Activated naive CD8-positive, alpha-beta T cell treated with anti-CD3 and anti-CD28 coated beads, Interleukin-2, amount 50 U/mL, for 24 hours (primary cell): Measurements from ENCODE around the gene SLC5A3.

Experiments used
- ATAC-seq: fragments of 150-1000 bp; cut with Tn5 transposase; one replicate; pipeline ENCODE4 v1.10.0; 2021
- DNase-seq: peaks from one replicate; pipeline ENCODE4 v3.0.0; 2021
- H3K27ac Mint-ChIP-seq: one replicate; pipeline ENCODE4 v1.8.0; 2021; ENCODE audit warnings: mild to moderate bottlenecking, mixed read lengths
- H3K27me3 Mint-ChIP-seq: one replicate; pipeline ENCODE4 v1.8.0; 2021; ENCODE audit warnings: mixed read lengths
- H3K36me3 Mint-ChIP-seq: one replicate; pipeline ENCODE4 v1.8.0; 2021; ENCODE audit warnings: low read depth, mixed read lengths
- H3K4me1 Mint-ChIP-seq: one replicate; pipeline ENCODE4 v1.8.0; 2021; ENCODE audit warnings: mixed read lengths
- H3K4me3 Mint-ChIP-seq: one replicate; pipeline ENCODE4 v1.8.0; 2021; ENCODE audit warnings: mild to moderate bottlenecking, moderate library complexity, mixed read lengths
- H3K9me3 Mint-ChIP-seq: one replicate; pipeline ENCODE4 v1.8.0; 2021; ENCODE audit warnings: mixed read lengths

The SLC5A3 gene

DNA sequence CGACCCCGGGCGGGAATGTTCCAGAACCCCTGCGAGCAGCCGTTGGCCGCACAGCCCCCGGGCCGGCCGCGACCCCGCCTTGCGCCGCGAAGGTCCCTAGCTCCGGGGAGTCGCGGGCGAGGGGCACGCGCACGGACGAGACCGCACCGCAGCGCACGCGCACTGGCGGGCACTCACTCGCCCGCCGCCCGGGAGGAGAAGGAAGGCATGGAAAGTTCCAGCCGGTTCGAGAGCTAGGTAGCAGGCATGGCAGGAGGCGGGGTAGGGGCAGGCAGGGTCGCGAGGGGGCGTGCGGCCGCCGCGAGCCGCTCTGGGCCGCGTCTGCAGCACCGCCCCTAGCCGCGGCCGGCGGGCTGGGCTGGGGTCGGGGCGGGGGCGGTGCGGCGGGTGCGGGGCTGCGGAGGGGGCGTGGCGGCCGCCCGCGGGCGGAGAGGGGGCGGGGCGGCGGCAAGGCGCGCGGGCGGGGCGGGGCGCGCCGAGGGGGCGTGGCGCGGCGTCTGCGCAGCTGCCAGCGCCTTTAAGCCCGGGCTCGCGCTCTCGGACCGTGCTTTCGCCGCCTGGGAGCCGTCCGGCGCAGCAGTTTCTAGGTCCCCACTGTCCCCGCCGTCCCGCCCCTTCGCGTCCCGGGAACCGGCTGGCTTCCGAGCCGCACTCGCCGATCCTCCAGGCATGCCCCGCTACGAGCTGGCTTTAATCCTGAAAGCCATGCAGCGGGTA, at the start of gene SLC5A3, which contains the start of gene MRPS6:
SLC5A3 (plus strand) TSS at position 547 of the 717 bp plus-strand sequence. CDS start 21,621 bp downstream, outside the sequence.
MRPS6 (plus strand) TSS at position 547 of the 717 bp plus-strand sequence; CDS start at position 670, 123 bp downstream.
- peaks cover 41% of the 10 kb centered on the region for H3K4me1 Mint-ChIP-seq
- H3K4me3 Mint-ChIP-seq: peak within 1 kb of the TSS; percentile 92
- ATAC-seq (peak; percentile 68), DNase-seq (peak; percentile 80)
- peak within 1 kb of the TSS; percentile 93 for H3K27ac Mint-ChIP-seq
- no peaks in the 10 kb centered on the region for H3K27me3 Mint-ChIP-seq
- no peaks in the 10 kb centered on the region for H3K9me3 Mint-ChIP-seq
- peaks cover 32% of the 10 kb centered on the region for H3K36me3 Mint-ChIP-seq

DNA sequence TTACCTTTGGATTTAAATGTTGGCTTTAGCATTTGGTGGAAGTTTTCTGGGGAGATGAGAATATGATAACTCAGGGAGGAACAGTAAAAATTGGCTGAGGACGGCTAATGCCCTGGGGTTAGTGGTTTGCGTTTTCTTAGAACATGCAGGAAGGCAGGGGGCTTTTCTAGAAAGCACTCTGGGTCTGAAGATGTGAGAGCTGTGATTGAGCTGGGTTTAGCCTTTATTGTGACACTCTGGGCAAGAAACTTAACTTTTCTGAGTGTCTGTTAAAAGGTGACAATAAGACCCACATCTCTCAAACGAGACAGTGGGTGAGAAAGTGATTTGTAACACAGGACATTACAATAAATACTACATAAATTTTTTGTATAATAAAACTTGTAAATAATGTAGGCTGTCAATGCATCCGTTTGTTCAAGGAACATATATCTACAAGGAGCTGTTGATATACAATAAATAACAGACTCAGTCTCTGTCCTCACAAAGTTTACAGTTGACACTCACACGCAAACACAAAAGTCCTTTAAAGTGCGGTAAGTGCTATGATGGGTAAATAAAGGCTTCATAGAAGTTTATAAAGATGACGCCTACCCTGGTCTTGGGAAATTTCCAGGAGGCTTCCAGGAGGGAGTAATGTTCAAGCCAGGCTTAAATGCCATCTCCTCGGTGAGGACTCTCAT, 49.5 kb upstream of the SLC5A3 start:
- Mint-ChIP-seq H3K4me1 (peaks cover 5% of the 10 kb centered on the region), H3K9me3 (peaks cover 7% of the 10 kb centered on the region), H3K27me3 (no peaks in the 10 kb centered on the region), H3K36me3 (no peaks in the 10 kb centered on the region), H3K27ac (no peak overlapping the region), H3K4me3 (no peak overlapping the region)
- ATAC-seq (no peak), DNase-seq (no peak)

DNA sequence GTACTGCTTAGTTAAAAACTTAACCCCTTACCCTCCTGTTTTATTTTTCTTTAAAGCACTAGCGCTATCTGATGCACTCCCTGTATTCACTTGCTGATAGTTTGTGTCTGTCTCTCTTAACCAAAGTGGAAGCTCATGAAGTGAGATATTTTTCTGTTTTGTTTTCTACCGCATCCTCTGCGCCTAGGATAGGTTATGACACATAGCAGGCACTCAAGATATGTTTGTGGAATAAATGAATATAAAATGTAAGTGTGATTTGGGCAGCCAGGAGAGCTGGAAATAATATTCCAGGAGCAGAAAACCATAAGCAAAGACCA, 49.0 kb upstream of the SLC5A3 start:
- H3K9me3 Mint-ChIP-seq: peaks cover 7% of the 10 kb centered on the region
- ATAC-seq: no peak
- no peak overlapping the region for H3K27ac Mint-ChIP-seq
- no peak for DNase-seq
- no peaks in the 10 kb centered on the region for H3K27me3 Mint-ChIP-seq
- H3K36me3 Mint-ChIP-seq: no peaks in the 10 kb centered on the region
- peaks cover 3% of the 10 kb centered on the region for H3K4me1 Mint-ChIP-seq
- no peak overlapping the region for H3K4me3 Mint-ChIP-seq

DNA sequence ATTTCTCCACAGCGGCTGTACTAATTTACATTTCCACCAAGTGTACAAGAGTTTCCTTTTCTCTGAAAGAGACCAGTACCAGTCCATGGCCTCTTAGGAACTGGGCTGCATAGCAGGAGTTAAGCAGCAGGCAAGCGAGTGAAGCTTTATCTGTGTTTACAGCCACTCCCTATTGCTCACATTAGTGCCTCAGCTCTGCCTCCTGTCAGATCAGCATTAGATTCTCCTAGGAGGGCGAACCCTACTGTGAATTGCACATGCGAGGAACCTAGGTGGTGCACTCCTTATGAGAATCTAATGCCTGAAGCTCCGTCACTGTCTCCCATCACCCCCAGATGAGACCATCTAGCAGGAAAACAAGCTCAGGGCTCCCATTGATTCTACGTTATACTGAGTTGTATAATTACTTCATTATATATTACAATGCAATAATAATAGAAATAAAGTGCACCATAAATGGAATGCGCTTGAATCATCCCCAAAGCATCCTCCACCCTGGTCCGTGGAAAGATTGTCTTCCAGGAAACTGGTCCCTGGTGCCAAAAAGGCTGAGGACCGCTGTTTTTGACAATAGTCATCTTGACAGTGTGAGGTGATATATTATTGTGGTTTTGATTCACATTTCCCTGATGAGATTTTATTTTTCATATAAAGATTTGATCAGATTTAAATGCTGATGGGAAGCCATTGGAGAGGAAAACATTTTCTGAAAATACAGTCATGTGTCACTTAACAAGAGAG, 45.5 kb upstream of the SLC5A3 start:
- Mint-ChIP-seq H3K27ac (no peak overlapping the region), H3K27me3 (no peaks in the 10 kb centered on the region), H3K4me3 (no peak overlapping the region), H3K4me1 (peaks cover 27% of the 10 kb centered on the region), H3K36me3 (no peaks in the 10 kb centered on the region), H3K9me3 (peaks cover 3% of the 10 kb centered on the region)
- DNase-seq: no peak
- ATAC-seq: no peak

DNA sequence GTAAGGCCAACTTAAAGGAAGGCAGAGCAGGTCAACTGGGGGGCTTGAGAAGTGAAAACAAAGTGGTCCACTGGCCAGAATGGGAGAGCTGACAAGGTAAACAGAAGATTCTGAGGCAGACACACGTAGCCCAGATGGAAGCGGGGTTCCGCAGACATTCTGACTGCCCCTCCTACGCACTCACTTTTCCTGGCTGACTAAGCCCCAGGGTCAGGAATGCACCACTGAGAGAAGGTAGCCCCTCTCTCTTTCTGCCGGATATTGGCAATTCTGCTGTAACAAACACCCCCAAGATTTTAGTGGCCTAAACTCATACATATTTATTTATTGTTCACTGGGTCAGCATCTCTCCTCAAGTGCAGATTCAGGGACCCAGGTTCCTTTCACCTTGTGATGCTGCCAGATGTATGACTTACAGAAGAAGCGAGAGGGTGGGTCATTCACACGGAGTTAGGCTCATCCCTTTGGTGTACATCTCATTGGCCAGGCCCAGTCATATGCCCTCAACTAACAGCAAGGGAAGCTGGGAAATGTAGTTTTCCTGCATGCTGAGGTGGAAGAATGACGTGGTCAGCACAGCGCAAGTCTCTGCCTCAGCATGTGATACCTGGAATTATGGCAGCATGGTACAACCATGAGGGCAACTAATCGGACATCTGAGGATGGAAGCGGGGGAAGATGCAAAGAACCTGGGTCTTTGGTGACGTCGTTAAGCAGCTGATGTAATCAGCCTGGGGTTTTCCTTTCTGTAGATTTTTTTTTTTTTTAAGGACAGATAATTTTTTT, 43.4 kb upstream of the SLC5A3 start:
- H3K27me3 Mint-ChIP-seq: no peaks in the 10 kb centered on the region
- peak overlapping the region; percentile 74 for H3K27ac Mint-ChIP-seq
- peak; percentile 96 for ATAC-seq
- H3K9me3 Mint-ChIP-seq: peaks cover 3% of the 10 kb centered on the region
- H3K36me3 Mint-ChIP-seq: no peaks in the 10 kb centered on the region
- DNase-seq: peak; percentile 29
- H3K4me1 Mint-ChIP-seq: peaks cover 29% of the 10 kb centered on the region
- peak overlapping the region; percentile 9 for H3K4me3 Mint-ChIP-seq

DNA sequence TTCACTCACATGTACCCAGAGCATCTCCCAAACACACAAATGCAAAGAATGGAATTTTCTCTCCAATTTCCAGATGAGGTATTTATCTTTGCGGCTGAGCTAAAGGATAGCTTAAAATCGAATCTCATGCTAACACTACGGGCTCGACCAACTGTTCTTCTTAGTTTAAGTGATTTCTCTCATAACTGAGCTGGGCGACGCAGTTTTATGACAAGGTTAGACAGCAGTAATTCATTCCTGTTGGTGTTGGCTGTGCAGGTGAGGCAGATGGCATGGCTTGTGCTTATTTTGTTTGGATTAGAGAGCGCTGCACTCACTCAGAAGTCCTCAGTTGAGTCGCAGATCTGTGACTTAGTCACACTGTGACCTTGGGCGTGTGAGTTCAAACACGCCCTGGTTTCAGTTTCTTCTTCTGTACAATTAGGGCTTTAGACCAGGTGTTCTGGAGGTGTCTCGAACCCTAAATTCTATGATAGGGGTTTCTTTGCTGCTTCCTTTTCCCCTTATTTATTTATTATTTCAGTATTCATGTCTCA, 41.5 kb upstream of the SLC5A3 start:
- H3K4me1 Mint-ChIP-seq: peaks cover 29% of the 10 kb centered on the region
- no peaks in the 10 kb centered on the region for H3K27me3 Mint-ChIP-seq
- no peak overlapping the region for H3K4me3 Mint-ChIP-seq
- DNase-seq: no peak
- H3K36me3 Mint-ChIP-seq: no peaks in the 10 kb centered on the region
- peaks cover 3% of the 10 kb centered on the region for H3K9me3 Mint-ChIP-seq
- H3K27ac Mint-ChIP-seq: peak overlapping the region; percentile 47
- peak; percentile 48 for ATAC-seq

DNA sequence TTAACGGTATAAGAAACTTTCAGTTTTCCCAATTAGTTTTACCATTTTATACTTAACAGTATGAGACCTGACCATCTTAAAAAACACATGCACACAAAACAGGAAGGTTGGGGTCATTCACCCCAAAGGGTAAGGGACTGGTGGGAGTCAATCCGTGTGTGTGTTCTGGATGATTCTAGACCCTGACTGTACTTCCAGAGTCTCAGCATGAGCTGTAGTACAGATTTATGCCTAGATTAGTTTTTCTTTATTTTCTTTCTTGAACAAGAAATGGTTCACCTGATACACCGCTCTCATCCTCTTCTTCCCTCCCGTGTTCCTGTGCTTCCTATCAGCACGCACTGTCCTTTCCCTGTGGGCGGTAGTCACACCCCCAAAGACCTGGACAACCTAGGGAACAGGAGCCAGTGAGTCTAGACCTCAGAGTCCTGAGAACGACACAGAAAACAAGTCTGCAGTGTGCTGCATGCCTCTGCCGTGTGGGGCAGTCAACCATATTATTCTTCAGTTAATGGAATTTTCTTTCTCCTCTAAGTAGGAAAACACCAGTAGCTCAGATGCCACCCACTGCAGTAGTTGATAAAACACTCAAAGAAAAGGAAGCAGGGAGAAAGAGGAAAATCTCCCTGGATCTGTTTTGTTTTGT, 38.9 kb upstream of the SLC5A3 start:
- no peaks in the 10 kb centered on the region for H3K27me3 Mint-ChIP-seq
- no peak overlapping the region for H3K27ac Mint-ChIP-seq
- no peaks in the 10 kb centered on the region for H3K36me3 Mint-ChIP-seq
- DNase-seq (no peak), ATAC-seq (no peak)
- no peaks in the 10 kb centered on the region for H3K9me3 Mint-ChIP-seq
- peaks cover 27% of the 10 kb centered on the region for H3K4me1 Mint-ChIP-seq
- H3K4me3 Mint-ChIP-seq: no peak overlapping the region

DNA sequence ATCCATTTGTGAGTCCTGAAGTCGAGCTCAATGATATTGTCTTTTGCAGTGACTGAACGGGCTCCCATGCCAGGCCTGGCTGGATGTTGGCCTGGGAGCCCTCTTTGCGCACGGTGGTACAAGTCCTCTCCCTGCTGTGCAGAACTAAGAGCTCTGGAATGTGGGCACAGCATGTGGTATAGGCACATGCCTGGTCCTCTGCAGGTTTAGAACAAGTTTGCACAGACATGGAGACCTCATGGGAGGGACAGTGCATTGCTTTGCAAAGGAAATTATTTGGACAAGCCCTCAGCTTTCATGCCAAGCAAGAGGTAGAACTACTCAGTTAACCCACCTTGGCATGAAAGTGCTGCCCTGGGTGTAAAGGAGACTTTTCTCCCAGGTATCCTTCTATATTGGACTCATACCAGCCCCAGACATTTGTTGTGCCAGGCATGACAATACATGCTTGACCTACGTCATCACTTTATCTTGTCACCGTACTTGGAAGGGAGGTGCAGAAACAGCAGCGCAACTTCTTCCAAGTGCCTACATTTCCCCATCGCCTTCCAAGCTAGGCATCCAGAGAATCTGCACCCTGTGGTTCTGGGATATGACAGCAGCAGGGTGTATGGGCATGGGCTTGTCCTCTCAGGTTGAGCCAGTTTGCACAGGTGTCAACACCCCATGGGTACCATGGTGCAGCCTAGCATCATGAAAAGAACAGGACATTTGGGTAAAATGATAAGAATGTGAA, 37.6 kb upstream of the SLC5A3 start:
- Mint-ChIP-seq H3K4me3 (no peak overlapping the region), H3K36me3 (no peaks in the 10 kb centered on the region), H3K9me3 (no peaks in the 10 kb centered on the region), H3K4me1 (peaks cover 18% of the 10 kb centered on the region), H3K27me3 (no peaks in the 10 kb centered on the region), H3K27ac (no peak overlapping the region)
- no peak for ATAC-seq
- no peak for DNase-seq

DNA sequence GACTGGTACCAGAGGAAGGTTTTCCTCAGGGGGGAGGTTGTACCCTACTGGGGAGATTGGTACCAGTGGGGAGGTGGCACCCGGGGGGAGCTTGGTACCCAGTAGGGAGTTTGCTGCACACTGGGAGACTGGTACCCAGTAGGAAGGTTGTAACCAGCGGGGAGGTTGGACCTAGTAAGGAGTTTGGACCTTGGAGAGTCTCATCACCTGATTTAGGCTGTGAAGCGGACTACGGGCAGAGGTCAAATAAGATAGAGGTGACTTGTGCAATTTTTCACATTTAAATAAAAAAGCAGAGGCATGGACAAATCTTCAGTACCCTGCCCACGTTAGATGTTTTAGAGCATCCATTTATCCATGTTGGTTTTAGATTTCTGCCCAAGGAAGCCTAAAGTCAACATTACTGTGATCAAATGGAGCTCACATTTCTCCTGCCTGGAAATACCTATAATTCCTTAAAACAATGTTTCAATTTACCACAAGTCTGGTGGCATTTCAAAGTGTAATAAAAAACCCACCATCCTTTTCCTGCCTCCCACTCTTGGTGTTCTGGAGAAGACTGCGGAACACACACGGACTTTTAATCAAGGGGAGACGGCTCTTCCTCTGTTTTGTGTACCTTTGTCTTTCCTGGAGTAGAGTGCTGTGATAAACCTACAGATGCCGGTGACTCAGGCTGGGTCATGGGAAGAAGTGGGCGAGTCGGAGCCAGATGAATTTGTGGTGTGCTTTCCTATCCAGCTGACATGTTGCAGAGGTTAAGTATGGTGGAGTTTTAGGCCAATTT, 36.2 kb upstream of the SLC5A3 start:
- no peak overlapping the region for H3K27ac Mint-ChIP-seq
- no peak for ATAC-seq
- no peak overlapping the region for H3K4me3 Mint-ChIP-seq
- peaks cover 7% of the 10 kb centered on the region for H3K4me1 Mint-ChIP-seq
- DNase-seq: no peak
- H3K9me3 Mint-ChIP-seq: no peaks in the 10 kb centered on the region
- H3K36me3 Mint-ChIP-seq: no peaks in the 10 kb centered on the region
- no peaks in the 10 kb centered on the region for H3K27me3 Mint-ChIP-seq

DNA sequence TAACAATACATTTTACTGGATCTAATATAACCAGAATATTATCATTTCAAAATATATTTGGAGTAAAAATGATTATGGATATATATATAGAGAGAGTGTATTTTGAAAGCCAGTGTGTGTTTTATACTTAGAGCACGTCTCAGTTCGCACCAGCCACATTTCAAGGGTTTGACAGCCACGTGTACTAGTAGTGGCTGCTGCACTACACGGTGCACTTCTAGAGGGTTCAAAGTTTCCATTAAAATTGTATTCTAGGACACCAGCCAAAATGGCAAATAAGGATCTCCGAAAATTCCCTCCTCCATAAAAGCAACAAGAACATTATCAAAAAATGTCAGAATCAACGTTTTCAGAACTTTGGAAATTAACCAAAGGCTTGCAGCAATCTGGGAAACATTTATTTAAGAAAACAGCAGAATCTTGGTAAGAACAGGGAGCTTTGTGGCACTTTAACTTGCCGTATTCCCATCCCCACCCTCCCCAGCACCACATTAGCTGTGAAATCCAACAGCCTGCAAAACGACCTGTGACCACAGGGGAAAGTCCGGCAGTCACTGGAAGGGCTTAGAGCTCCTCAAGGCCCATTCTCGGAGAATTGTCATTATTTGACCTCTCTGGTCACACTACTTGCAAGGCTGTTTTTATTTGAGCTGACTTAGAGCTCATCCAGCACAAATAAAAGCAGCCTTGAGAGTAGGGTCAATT, 33.5 kb upstream of the SLC5A3 start:
- ATAC-seq: no peak
- Mint-ChIP-seq H3K27ac (peak overlapping the region; percentile 9), H3K9me3 (no peaks in the 10 kb centered on the region), H3K36me3 (no peaks in the 10 kb centered on the region), H3K4me3 (no peak overlapping the region), H3K4me1 (peaks cover 10% of the 10 kb centered on the region), H3K27me3 (no peaks in the 10 kb centered on the region)
- DNase-seq: no peak

DNA sequence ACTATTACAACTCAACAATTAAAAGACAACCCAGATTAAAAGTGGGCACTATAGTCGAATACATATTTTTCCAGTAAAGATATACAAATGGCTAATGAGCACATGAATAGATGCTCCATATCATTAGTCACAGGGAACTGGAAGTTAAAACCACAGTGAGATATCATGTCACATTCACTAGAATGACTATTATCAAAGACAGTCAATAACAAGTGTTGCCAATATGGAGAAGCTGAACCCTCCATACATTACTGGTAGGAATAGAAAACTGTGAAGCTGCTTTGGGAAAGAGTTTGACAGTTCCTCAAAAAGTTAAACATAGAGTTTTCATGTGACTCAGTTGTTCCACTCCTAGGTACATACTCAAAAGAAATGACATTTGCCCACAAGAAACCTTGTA, 30.6 kb upstream of the SLC5A3 start:
- H3K27me3 Mint-ChIP-seq: no peaks in the 10 kb centered on the region
- ATAC-seq (peak; percentile 40), DNase-seq (no peak)
- H3K4me3 Mint-ChIP-seq: no peak overlapping the region
- H3K4me1 Mint-ChIP-seq: peaks cover 14% of the 10 kb centered on the region
- H3K27ac Mint-ChIP-seq: no peak overlapping the region
- H3K9me3 Mint-ChIP-seq: no peaks in the 10 kb centered on the region
- H3K36me3 Mint-ChIP-seq: no peaks in the 10 kb centered on the region

DNA sequence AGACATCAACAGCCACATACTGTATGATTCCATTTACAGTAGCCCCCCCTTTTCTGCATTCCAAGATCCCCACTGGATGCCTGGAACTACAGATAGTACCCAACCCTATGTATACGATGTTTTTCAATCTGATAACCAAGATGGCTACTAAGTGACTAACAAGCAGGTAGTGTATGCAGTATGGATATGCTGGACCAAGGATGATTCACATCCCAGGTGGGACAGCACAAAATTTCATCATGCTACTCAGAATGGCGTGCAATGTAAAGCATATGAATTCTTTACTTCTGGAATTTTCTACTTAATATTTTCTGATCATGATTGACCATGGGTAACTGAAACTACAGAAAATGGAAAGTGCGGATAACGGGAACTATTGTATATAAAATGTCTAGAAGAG, 30.0 kb upstream of the SLC5A3 start:
- no peaks in the 10 kb centered on the region for H3K36me3 Mint-ChIP-seq
- ATAC-seq: no peak
- no peak overlapping the region for H3K4me3 Mint-ChIP-seq
- no peaks in the 10 kb centered on the region for H3K27me3 Mint-ChIP-seq
- no peak overlapping the region for H3K27ac Mint-ChIP-seq
- H3K9me3 Mint-ChIP-seq: no peaks in the 10 kb centered on the region
- H3K4me1 Mint-ChIP-seq: peaks cover 14% of the 10 kb centered on the region
- DNase-seq: no peak
